ENCODE data around the gene SYNE2. TPM values are rescaled to one million over a fixed set of nuclear protein-coding genes. Genes with fewer than 3 reads are reported as not detected.
"Not testable (repeated sequence)": the region's sequence is repeated elsewhere in the genome, so short reads cannot be mapped to it uniquely, and the experiment has no call there.

The SYNE2 gene
- total and polyA plus RNA-seq, 5 donors from 2014 or later = 25.6 to 348 (median 32.3) TPM

- peaks cover 57% of the 10 kb centered on the region for H3K36me3 Mint-ChIP-seq
- not testable (repeated sequence) for ATAC-seq (ENCODE audit: low read depth in 2 of 2)
Measured at GRCh38 chr14:64118403-64118742, 265.6 kb downstream of the SYNE2 start.

GRCh38 chr14:64118892-64119291 lies 266.1 kb downstream of the SYNE2 start:
- Mint-ChIP-seq H3K4me1 (peaks cover 0 to 2% (median 0%) of the 10 kb centered on the region in 4 donors), H3K9me3 (no peaks in the 10 kb centered on the region), H3K4me3 (no peak overlapping the region), H3K36me3 (peaks cover 56% of the 10 kb centered on the region), H3K27ac (peak overlapping the region in 1 of 3 donors; percentile 27), H3K27me3 (no peaks in the 10 kb centered on the region)
- Histone ChIP-seq H3K27ac (ENCODE audit: insufficient read depth, low read length, poor library complexity, severe bottlenecking) (no peak overlapping the region), H3K9me3 (ENCODE audit: control insufficient read depth in 2 of 2, low read length in 2 of 2) (no peaks in the 10 kb centered on the region), H3K36me3 (ENCODE audit: control insufficient read depth, insufficient read depth, low read length) (peaks cover 80% of the 10 kb centered on the region), H3K4me1 (ENCODE audit: control insufficient read depth, insufficient read depth, low read length, poor library complexity, severe bottlenecking) (no peaks in the 10 kb centered on the region), H3K4me3 (ENCODE audit: low read depth, low read length) (no peak overlapping the region), H3K27me3 (ENCODE audit: control insufficient read depth, insufficient read depth, low read length) (no peaks in the 10 kb centered on the region)
- DNase-seq = no peak
- ATAC-seq (ENCODE audit: low read depth in 2 of 2) = no peak

More at GRCh38 chr14:64118403-64118742, 265.6 kb downstream of the SYNE2 start:
- H3K4me1 Mint-ChIP-seq; H3K27ac Mint-ChIP-seq; H3K4me1 ChIP-seq (ENCODE audit: control insufficient read depth, insufficient read depth, low read length, poor library complexity, severe bottlenecking); H3K4me3 ChIP-seq (ENCODE audit: low read depth, low read length); H3K27me3 ChIP-seq (ENCODE audit: control insufficient read depth, insufficient read depth, low read length); DNase-seq; H3K27me3 Mint-ChIP-seq; H3K9me3 Mint-ChIP-seq; H3K4me3 Mint-ChIP-seq; H3K9me3 ChIP-seq (ENCODE audit: control insufficient read depth in 2 of 2, low read length in 2 of 2); H3K27ac ChIP-seq (ENCODE audit: insufficient read depth, low read length, poor library complexity, severe bottlenecking): not testable (repeated sequence)
- H3K36me3 ChIP-seq (ENCODE audit: control insufficient read depth, insufficient read depth, low read length) = peaks cover 79% of the 10 kb centered on the region

- Histone ChIP-seq H3K4me3 (ENCODE audit: low read depth, low read length) (no peak overlapping the region), H3K27ac (ENCODE audit: insufficient read depth, low read length, poor library complexity, severe bottlenecking) (no peak overlapping the region), H3K9me3 (ENCODE audit: control insufficient read depth in 2 of 2, low read length in 2 of 2) (no peaks in the 10 kb centered on the region), H3K36me3 (ENCODE audit: control insufficient read depth, insufficient read depth, low read length) (peaks cover 79% of the 10 kb centered on the region), H3K4me1 (ENCODE audit: control insufficient read depth, insufficient read depth, low read length, poor library complexity, severe bottlenecking) (no peaks in the 10 kb centered on the region), H3K27me3 (ENCODE audit: control insufficient read depth, insufficient read depth, low read length) (no peaks in the 10 kb centered on the region)
- H3K27ac Mint-ChIP-seq = peak overlapping the region in 1 of 3 donors; percentile 27
- H3K4me3 Mint-ChIP-seq = no peak overlapping the region
- ATAC-seq (ENCODE audit: low read depth in 2 of 2) (no peak), DNase-seq (no peak)
- no peaks in the 10 kb centered on the region for H3K27me3 Mint-ChIP-seq
- no peaks in the 10 kb centered on the region for H3K9me3 Mint-ChIP-seq
- peaks cover 52% of the 10 kb centered on the region for H3K36me3 Mint-ChIP-seq
- H3K4me1 Mint-ChIP-seq = peaks cover 0 to 2% (median 0%) of the 10 kb centered on the region in 4 donors
Measured at GRCh38 chr14:64119500-64119899, 266.7 kb downstream of the SYNE2 start.

GRCh38 chr14:64119980-64120379 lies 267.2 kb downstream of the SYNE2 start:
- Histone ChIP-seq H3K27me3 (ENCODE audit: control insufficient read depth, insufficient read depth, low read length) (no peaks in the 10 kb centered on the region), H3K27ac (ENCODE audit: insufficient read depth, low read length, poor library complexity, severe bottlenecking) (no peak overlapping the region), H3K36me3 (ENCODE audit: control insufficient read depth, insufficient read depth, low read length) (peaks cover 78% of the 10 kb centered on the region), H3K9me3 (ENCODE audit: control insufficient read depth in 2 of 2, low read length in 2 of 2) (no peaks in the 10 kb centered on the region), H3K4me3 (ENCODE audit: low read depth, low read length) (no peak overlapping the region), H3K4me1 (ENCODE audit: control insufficient read depth, insufficient read depth, low read length, poor library complexity, severe bottlenecking) (no peaks in the 10 kb centered on the region)
- peaks cover 52% of the 10 kb centered on the region for H3K36me3 Mint-ChIP-seq
- DNase-seq (no peak), ATAC-seq (ENCODE audit: low read depth in 2 of 2) (no peak)
- no peak overlapping the region for H3K4me3 Mint-ChIP-seq
- peaks cover 0 to 2% (median 0%) of the 10 kb centered on the region in 4 donors for H3K4me1 Mint-ChIP-seq
- no peaks in the 10 kb centered on the region for H3K9me3 Mint-ChIP-seq
- peak overlapping the region in 1 of 3 donors; percentile 77 for H3K27ac Mint-ChIP-seq
- H3K27me3 Mint-ChIP-seq = no peaks in the 10 kb centered on the region

- no peaks in the 10 kb centered on the region for H3K9me3 ChIP-seq (ENCODE audit: control insufficient read depth in 2 of 2, low read length in 2 of 2)
- H3K4me1 Mint-ChIP-seq = no peaks in the 10 kb centered on the region
- H3K27ac Mint-ChIP-seq = no peak overlapping the region
- no peak for ATAC-seq (ENCODE audit: low read depth in 2 of 2)
- H3K4me3 Mint-ChIP-seq = no peak overlapping the region
- peaks cover 82% of the 10 kb centered on the region for H3K36me3 ChIP-seq (ENCODE audit: control insufficient read depth, insufficient read depth, low read length)
- no peaks in the 10 kb centered on the region for H3K27me3 Mint-ChIP-seq
- H3K27ac ChIP-seq (ENCODE audit: insufficient read depth, low read length, poor library complexity, severe bottlenecking) = no peak overlapping the region
- H3K4me1 ChIP-seq (ENCODE audit: control insufficient read depth, insufficient read depth, low read length, poor library complexity, severe bottlenecking) = no peaks in the 10 kb centered on the region
- H3K4me3 ChIP-seq (ENCODE audit: low read depth, low read length) = no peak overlapping the region
- no peak for DNase-seq
- no peaks in the 10 kb centered on the region for H3K9me3 Mint-ChIP-seq
- H3K36me3 Mint-ChIP-seq = peaks cover 54% of the 10 kb centered on the region
- no peaks in the 10 kb centered on the region for H3K27me3 ChIP-seq (ENCODE audit: control insufficient read depth, insufficient read depth, low read length)
Measured at GRCh38 chr14:64123241-64123822, 270.5 kb downstream of the SYNE2 start.

- H3K4me1 ChIP-seq (ENCODE audit: control insufficient read depth, insufficient read depth, low read length, poor library complexity, severe bottlenecking) = no peaks in the 10 kb centered on the region
- H3K27ac ChIP-seq (ENCODE audit: insufficient read depth, low read length, poor library complexity, severe bottlenecking) = no peak overlapping the region
- H3K36me3 ChIP-seq (ENCODE audit: control insufficient read depth, insufficient read depth, low read length) = peaks cover 89% of the 10 kb centered on the region
- Mint-ChIP-seq H3K27me3 (no peaks in the 10 kb centered on the region), H3K4me3 (no peak overlapping the region), H3K9me3 (no peaks in the 10 kb centered on the region), H3K4me1 (no peaks in the 10 kb centered on the region), H3K27ac (peak overlapping the region in 1 of 3 donors; percentile 76), H3K36me3 (peaks cover 55% of the 10 kb centered on the region)
- DNase-seq (no peak), ATAC-seq (ENCODE audit: low read depth in 2 of 2) (no peak)
- H3K9me3 ChIP-seq (ENCODE audit: control insufficient read depth in 2 of 2, low read length in 2 of 2) = no peaks in the 10 kb centered on the region
- H3K27me3 ChIP-seq (ENCODE audit: control insufficient read depth, insufficient read depth, low read length) = no peaks in the 10 kb centered on the region
- no peak overlapping the region for H3K4me3 ChIP-seq (ENCODE audit: low read depth, low read length)
Measured at GRCh38 chr14:64125270-64125669, 272.5 kb downstream of the SYNE2 start.

- no peaks in the 10 kb centered on the region for H3K4me1 Mint-ChIP-seq
- Histone ChIP-seq H3K27me3 (ENCODE audit: control insufficient read depth, insufficient read depth, low read length) (no peaks in the 10 kb centered on the region), H3K4me1 (ENCODE audit: control insufficient read depth, insufficient read depth, low read length, poor library complexity, severe bottlenecking) (no peaks in the 10 kb centered on the region), H3K36me3 (ENCODE audit: control insufficient read depth, insufficient read depth, low read length) (peaks cover 93% of the 10 kb centered on the region), H3K4me3 (ENCODE audit: low read depth, low read length) (no peak overlapping the region), H3K9me3 (ENCODE audit: control insufficient read depth in 2 of 2, low read length in 2 of 2) (no peaks in the 10 kb centered on the region), H3K27ac (ENCODE audit: insufficient read depth, low read length, poor library complexity, severe bottlenecking) (no peak overlapping the region)
- no peak for ATAC-seq (ENCODE audit: low read depth in 2 of 2)
- H3K4me3 Mint-ChIP-seq = no peak overlapping the region
- no peak for DNase-seq
- peaks cover 61% of the 10 kb centered on the region for H3K36me3 Mint-ChIP-seq
- no peak overlapping the region for H3K27ac Mint-ChIP-seq
- no peaks in the 10 kb centered on the region for H3K9me3 Mint-ChIP-seq
- no peaks in the 10 kb centered on the region for H3K27me3 Mint-ChIP-seq
Measured at GRCh38 chr14:64126548-64126947, 273.7 kb downstream of the SYNE2 start.

GRCh38 chr14:64137657-64138290 lies 285.0 kb downstream of the SYNE2 start:
- H3K4me1 Mint-ChIP-seq = no peaks in the 10 kb centered on the region
- peaks cover 42% of the 10 kb centered on the region for H3K36me3 Mint-ChIP-seq
- DNase-seq (no peak), ATAC-seq (ENCODE audit: low read depth in 2 of 2) (no peak)
- H3K9me3 ChIP-seq (ENCODE audit: control insufficient read depth in 2 of 2, low read length in 2 of 2) = no peaks in the 10 kb centered on the region
- no peaks in the 10 kb centered on the region for H3K27me3 Mint-ChIP-seq
- no peaks in the 10 kb centered on the region for H3K4me1 ChIP-seq (ENCODE audit: control insufficient read depth, insufficient read depth, low read length, poor library complexity, severe bottlenecking)
- H3K4me3 ChIP-seq (ENCODE audit: low read depth, low read length) = no peak overlapping the region
- H3K9me3 Mint-ChIP-seq = no peaks in the 10 kb centered on the region
- H3K27ac ChIP-seq (ENCODE audit: insufficient read depth, low read length, poor library complexity, severe bottlenecking) = no peak overlapping the region
- no peak overlapping the region for H3K27ac Mint-ChIP-seq
- no peaks in the 10 kb centered on the region for H3K27me3 ChIP-seq (ENCODE audit: control insufficient read depth, insufficient read depth, low read length)
- peaks cover 86% of the 10 kb centered on the region for H3K36me3 ChIP-seq (ENCODE audit: control insufficient read depth, insufficient read depth, low read length)
- no peak overlapping the region for H3K4me3 Mint-ChIP-seq
